HepG2 (cell line): Measurements from ENCODE around the gene DDX1. TPM values are rescaled to one million over a fixed set of nuclear protein-coding genes. Genes with fewer than 3 reads are reported as not detected.
A peak's percentile ranks its signal among the peaks of the same experiment; 100 is the strongest.

Experiments used
- ARID4A ChIP-seq: sonication (generic); formaldehyde crosslinking; IDR thresholded peaks from 2 replicates; pipeline ENCODE4 v1.5.0; 2020; ENCODE audit warnings: mild to moderate bottlenecking, missing genetic modification reagents, borderline replicate concordance
- DNMT1 ChIP-seq: sonication (generic); formaldehyde crosslinking; IDR thresholded peaks from 2 replicates; pipeline ENCODE4 v1.5.1; 2020; ENCODE audit warnings: mild to moderate bottlenecking, missing genetic modification reagents
- ELF3 ChIP-seq: IDR thresholded peaks from 2 replicates; pipeline ENCODE4 v1.6.1; 2016; ENCODE audit warnings: missing genetic modification reagents, missing compliant biosample characterization
- HHEX ChIP-seq: IDR thresholded peaks from 2 replicates; pipeline ENCODE4 v1.6.1; 2016; ENCODE audit warnings: control low read depth
- HOXD1 ChIP-seq: sonication (generic); formaldehyde crosslinking; IDR thresholded peaks from 2 replicates; pipeline ENCODE4 v1.5.0; 2020; ENCODE audit warnings: missing genetic modification reagents
- MIXL1 ChIP-seq: IDR thresholded peaks from 2 replicates; pipeline ENCODE4 v1.6.1; 2016
- MLLT10 ChIP-seq: sonication (generic); formaldehyde crosslinking; IDR thresholded peaks from 2 replicates; pipeline ENCODE4 v1.4.0; 2020; ENCODE audit warnings: missing genetic modification reagents
- NFYB ChIP-seq: sonication (generic); formaldehyde crosslinking; IDR thresholded peaks from 2 replicates; pipeline ENCODE4 v1.4.0; 2020; ENCODE audit warnings: missing genetic modification reagents
- NFYC ChIP-seq: IDR thresholded peaks from 2 replicates; pipeline ENCODE4 v1.6.1; 2016; ENCODE audit warnings: missing genetic modification reagents, missing compliant biosample characterization
- NRL ChIP-seq: sonication (generic); formaldehyde crosslinking; IDR thresholded peaks from 2 replicates; pipeline ENCODE4 v1.5.0; 2020; ENCODE audit warnings: missing genetic modification reagents, mild to moderate bottlenecking, moderate library complexity, borderline replicate concordance
- PHF20 ChIP-seq: sonication (generic); formaldehyde crosslinking; IDR thresholded peaks from 2 replicates; pipeline ENCODE4 v1.5.0; 2020; ENCODE audit warnings: mild to moderate bottlenecking, missing genetic modification reagents
- RERE ChIP-seq: IDR thresholded peaks from 2 replicates; pipeline ENCODE4 v1.6.1; 2016; ENCODE audit warnings: low read depth, missing genetic modification reagents, missing compliant biosample characterization
- SP1 ChIP-seq, 2 experiments: fragments of 450-650 bp in 1 of 2; sonication (generic) in 1 of 2; formaldehyde crosslinking in 1 of 2; IDR thresholded peaks; 2 replicates each; pipeline versions ENCODE4 v1.4.0 to v1.6.1; 2016 to 2020; ENCODE audit warnings: missing genetic modification reagents in 1 of 2
- SRSF9 ChIP-seq: fragments of 200-400 bp; formaldehyde crosslinking; IDR thresholded peaks from 2 replicates; pipeline ENCODE4 v1.6.1; 2018; ENCODE audit warnings: borderline replicate concordance, mild to moderate bottlenecking, low read depth, low read length; ENCODE audit not compliant: insufficient read depth, poor library complexity, severe bottlenecking
- XBP1 ChIP-seq: sonication (generic); formaldehyde crosslinking; IDR thresholded peaks from 2 replicates; pipeline ENCODE4 v1.5.0; 2020; ENCODE audit warnings: missing genetic modification reagents
- ZBTB8A ChIP-seq: sonication (generic); formaldehyde crosslinking; IDR thresholded peaks from 2 replicates; pipeline ENCODE4 v1.4.0; 2020; ENCODE audit warnings: mild to moderate bottlenecking, low read depth, missing genetic modification reagents, borderline replicate concordance
- ZFP41 ChIP-seq: sonication (generic); formaldehyde crosslinking; IDR thresholded peaks from 2 replicates; pipeline ENCODE4 v1.4.0; 2020; ENCODE audit warnings: mild to moderate bottlenecking, missing genetic modification reagents, borderline replicate concordance
- ZNF296 ChIP-seq: sonication (generic); formaldehyde crosslinking; conservative IDR thresholded peaks from 2 replicates; pipeline ENCODE4 v1.5.0; 2020; ENCODE audit warnings: mild to moderate bottlenecking, missing genetic modification reagents
- ZNF367 ChIP-seq: sonication (generic); formaldehyde crosslinking; IDR thresholded peaks from 2 replicates; pipeline ENCODE4 v1.4.0; 2020; ENCODE audit warnings: missing genetic modification reagents, borderline replicate concordance
- ZNF557 ChIP-seq: sonication (generic); formaldehyde crosslinking; IDR thresholded peaks from 2 replicates; pipeline ENCODE4 v1.4.0; 2020; ENCODE audit warnings: missing genetic modification reagents
- ZNF572 ChIP-seq: sonication (generic); formaldehyde crosslinking; IDR thresholded peaks from 2 replicates; pipeline ENCODE4 v1.5.1; 2020; ENCODE audit warnings: mild to moderate bottlenecking, missing genetic modification reagents
- polyA plus RNA-seq, 8 experiments: library from polyadenylated mRNA; depleted of rRNA in 3 of 8; stranded (reverse) in 7 of 8; unstranded in 1 of 8; fragments of >200 nt; fragmentation: Illumina TruSeq in 4 of 8; extraction: Trizol in 4 of 8; gene quantifications; 2 replicates each; pipeline versions ENCODE4 v1.2.1 to v1.2.3, GENCODE V29; 2011 to 2016; ENCODE audit warnings: low read depth in 4 of 8, missing spikeins in 1 of 8, mixed read lengths in 1 of 8; ENCODE audit not compliant: insufficient read depth in 1 of 8
- total RNA-seq, 5 experiments: library from RNA; depleted of rRNA; stranded (reverse); fragments of >200 nt; fragmentation: Illumina TruSeq; extraction: Trizol; gene quantifications; 2 replicates each; pipeline ENCODE4 v1.2.3, GENCODE V29; 2016; ENCODE audit warnings: low read depth in 1 of 5

The DDX1 gene
- total and polyA plus RNA-seq, 2 of the 13 experiments (the other 11 are each of a cell fraction or from before 2014, with no cell fraction given) = 81.6 to 130 TPM

- peak; percentile 93 for TF ChIP-seq ELF3 (CRISPR knock-in tag)
- peak; percentile 63 for TF ChIP-seq NFYC
- TF ChIP-seq NRL = peak; percentile 100
- no peak for TF ChIP-seq MLLT10
- peak; percentile 89; the same call in 1 of the 2 replicates for TF ChIP-seq ZNF557 (CRISPR knock-in tag)
- peak; percentile 62; the same call in 1 of the 2 replicates for TF ChIP-seq ZNF572 (CRISPR knock-in tag)
- 0 out of 2 replicates have a peak, but pooled peaks have one; percentile 85 for TF ChIP-seq XBP1 (CRISPR knock-in tag)
- peak; percentile 30; the same call in 1 of the 2 replicates for TF ChIP-seq RERE (CRISPR knock-in tag)
- peak; percentile 95 for TF ChIP-seq HOXD1 (CRISPR knock-in tag)
- peak; percentile 97; the same call in 1 of the 2 replicates for TF ChIP-seq ZNF296 (CRISPR knock-in tag)
- TF ChIP-seq NFYB (CRISPR knock-in tag) = peak; percentile 52; the same call in 1 of the 2 replicates
- no peak; the same call in 1 of the 2 replicates for TF ChIP-seq ZBTB8A (CRISPR knock-in tag)
- TF ChIP-seq ARID4A = peak; percentile 98
- no peak for TF ChIP-seq DNMT1 (CRISPR knock-in tag)
- TF ChIP-seq SRSF9 = no peak
- peak; percentile 98 for TF ChIP-seq PHF20 (CRISPR knock-in tag)
- peak; percentile 93; the same call in 1 of the 2 replicates for TF ChIP-seq ZFP41 (CRISPR knock-in tag)
- TF ChIP-seq SP1 (IDR thresholded peaks at IDR 0.05) = no peak
- peak; percentile 85 for TF ChIP-seq SP1 (CRISPR knock-in tag; IDR thresholded peaks at IDR 0.05)
- TF ChIP-seq MIXL1 (CRISPR knock-in tag) = peak; percentile 89
- no peak for TF ChIP-seq HHEX
- TF ChIP-seq ZNF367 (CRISPR knock-in tag) = peak; percentile 92; the same call in 1 of the 2 replicates
Measured at GRCh38 chr2:15591692-15592463, at the start of gene DDX1 (continued).
